Lung (tissue), 12 donors: ENCODE data around the gene ATP6V0A4. TPM values are rescaled to one million over a fixed set of nuclear protein-coding genes. Genes with fewer than 3 reads are reported as not detected.

ENCODE experiments used
- ATAC-seq: fragments of 200-7000 bp; cut with Tn5 transposase; one replicate; pipeline ENCODE4 v1.9.1; 2020; ENCODE audit warnings: moderate number of reproducible peaks; ENCODE audit not compliant: insufficient read depth, low FRiP score
- DNase-seq, 3 donors: peaks; one replicate each; pipeline ENCODE4 v3.0.0-alpha.2; 2013 to 2017
- H3K27ac ChIP-seq, 2 donors: one replicate each; pipeline ENCODE4 v1.5.1; 2013; ENCODE audit warnings: mild to moderate bottlenecking in 2 of 2, moderate library complexity in 2 of 2, control low read depth in 1 of 2, inconsistent platforms in 1 of 2, low read depth in 1 of 2, low read length in 1 of 2
- H3K27me3 ChIP-seq, 3 donors: one replicate each; pipeline ENCODE4 v1.5.1; 2013; ENCODE audit warnings: low read length in 2 of 3; ENCODE audit not compliant: control insufficient read depth in 3 of 3, insufficient read depth in 3 of 3
- H3K36me3 ChIP-seq, 4 donors: one replicate each; pipeline ENCODE4 v1.5.1; 2013; ENCODE audit warnings: low read length in 4 of 4, mild to moderate bottlenecking in 1 of 4, moderate library complexity in 1 of 4; ENCODE audit not compliant: control insufficient read depth in 4 of 4, insufficient read depth in 4 of 4
- H3K4me1 ChIP-seq, 5 donors: one replicate each; pipeline ENCODE4 v1.5.1; 2013; ENCODE audit warnings: low read length in 5 of 5, mild to moderate bottlenecking in 2 of 5, moderate library complexity in 1 of 5; ENCODE audit not compliant: control insufficient read depth in 5 of 5, insufficient read depth in 5 of 5
- H3K4me3 ChIP-seq: one replicate; pipeline ENCODE4 v1.5.1; 2013; ENCODE audit warnings: mild to moderate bottlenecking, control low read depth, moderate library complexity
- H3K9ac ChIP-seq, 2 donors: one replicate each; pipeline ENCODE4 v1.5.1; 2013; ENCODE audit warnings: low read length in 2 of 2, control low read depth in 1 of 2; ENCODE audit not compliant: insufficient read depth in 1 of 2
- H3K9me3 ChIP-seq, 4 donors: one replicate each; pipeline ENCODE4 v1.5.1; 2013; ENCODE audit warnings: low read length in 3 of 4, mild to moderate bottlenecking in 1 of 4, moderate library complexity in 1 of 4; ENCODE audit not compliant: control insufficient read depth in 4 of 4, insufficient read depth in 3 of 4
- WGBS, 2 donors: extraction: QIAGEN DNeasy Blood & Tissue Kit; methylation state at CpG; one replicate each; pipeline ENCODE4 v1.1.7; 2013; 5-methylcytosine and 5-hydroxymethylcytosine counted together
- polyA plus RNA-seq, 2 donors: library from polyadenylated mRNA; stranded (reverse); fragments of 200-250 nt; gene quantifications; one replicate each; pipeline ENCODE4 v1.2.1, GENCODE V29; 2013
- total RNA-seq, 2 donors: library from RNA; depleted of rRNA in 1 of 2; stranded (reverse); fragments of >200 nt in 1 of 2; gene quantifications; one replicate each; pipeline ENCODE4 v1.2.1, GENCODE V29; 2014 to 2021
- TF ChIP-seq, protein P1 (sequence below): IDR thresholded peaks from 2 replicates; pipeline ENCODE4 v1.5.1; 2012; ENCODE audit warnings: mild to moderate bottlenecking; ENCODE audit errors: control extremely low read depth, extremely low read depth
- donor health status: control.
- donor health status: control.
- donor health status: Bipolar disorder and iron deficiency.
- donor health status: healthy.
- donor health status: DM: yes; HTN: yes; CAD: no.

ATP6V0A4 gene
- total and polyA plus RNA-seq, 4 donors, result 0.22 to 1.6 (median 1.2) TPM

DNA sequence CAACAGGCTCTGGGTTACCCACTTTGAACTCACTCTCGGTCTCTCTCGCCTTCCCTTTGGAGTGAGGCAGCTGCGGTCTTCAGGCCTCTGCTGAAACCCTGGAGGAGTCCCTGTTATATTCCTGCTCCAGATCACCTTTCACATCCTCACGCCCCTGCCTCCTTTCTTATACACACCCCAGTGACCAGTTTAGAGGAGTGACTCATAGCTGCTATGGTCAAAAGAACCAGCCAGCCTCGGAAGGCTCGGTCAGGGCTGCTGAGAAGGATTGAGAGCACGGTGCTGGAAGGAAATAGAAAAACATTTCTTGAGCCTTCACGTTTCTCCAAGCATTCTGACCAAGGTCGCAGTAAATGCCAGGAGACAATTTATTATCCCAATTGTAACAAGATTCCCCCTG lies 68.6 kb downstream of the ATP6V0A4 start:
- no peak overlapping the region for H3K9ac ChIP-seq
- H3K4me3 ChIP-seq, result no peak overlapping the region
- 90 to 93% methylated on average over 9 of the region's 9 CpGs for WGBS, 2 donors
- ATAC-seq, result no peak
- no peaks in the 10 kb centered on the region for H3K9me3 ChIP-seq
- DNase-seq, result no peak
- H3K4me1 ChIP-seq, result no peaks in the 10 kb centered on the region
- no peaks in the 10 kb centered on the region for H3K36me3 ChIP-seq
- H3K27me3 ChIP-seq, result no peaks in the 10 kb centered on the region
- no peak overlapping the region for H3K27ac ChIP-seq
- TF ChIP-seq, protein P1, sequence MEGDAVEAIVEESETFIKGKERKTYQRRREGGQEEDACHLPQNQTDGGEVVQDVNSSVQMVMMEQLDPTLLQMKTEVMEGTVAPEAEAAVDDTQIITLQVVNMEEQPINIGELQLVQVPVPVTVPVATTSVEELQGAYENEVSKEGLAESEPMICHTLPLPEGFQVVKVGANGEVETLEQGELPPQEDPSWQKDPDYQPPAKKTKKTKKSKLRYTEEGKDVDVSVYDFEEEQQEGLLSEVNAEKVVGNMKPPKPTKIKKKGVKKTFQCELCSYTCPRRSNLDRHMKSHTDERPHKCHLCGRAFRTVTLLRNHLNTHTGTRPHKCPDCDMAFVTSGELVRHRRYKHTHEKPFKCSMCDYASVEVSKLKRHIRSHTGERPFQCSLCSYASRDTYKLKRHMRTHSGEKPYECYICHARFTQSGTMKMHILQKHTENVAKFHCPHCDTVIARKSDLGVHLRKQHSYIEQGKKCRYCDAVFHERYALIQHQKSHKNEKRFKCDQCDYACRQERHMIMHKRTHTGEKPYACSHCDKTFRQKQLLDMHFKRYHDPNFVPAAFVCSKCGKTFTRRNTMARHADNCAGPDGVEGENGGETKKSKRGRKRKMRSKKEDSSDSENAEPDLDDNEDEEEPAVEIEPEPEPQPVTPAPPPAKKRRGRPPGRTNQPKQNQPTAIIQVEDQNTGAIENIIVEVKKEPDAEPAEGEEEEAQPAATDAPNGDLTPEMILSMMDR, result no peak

DNA sequence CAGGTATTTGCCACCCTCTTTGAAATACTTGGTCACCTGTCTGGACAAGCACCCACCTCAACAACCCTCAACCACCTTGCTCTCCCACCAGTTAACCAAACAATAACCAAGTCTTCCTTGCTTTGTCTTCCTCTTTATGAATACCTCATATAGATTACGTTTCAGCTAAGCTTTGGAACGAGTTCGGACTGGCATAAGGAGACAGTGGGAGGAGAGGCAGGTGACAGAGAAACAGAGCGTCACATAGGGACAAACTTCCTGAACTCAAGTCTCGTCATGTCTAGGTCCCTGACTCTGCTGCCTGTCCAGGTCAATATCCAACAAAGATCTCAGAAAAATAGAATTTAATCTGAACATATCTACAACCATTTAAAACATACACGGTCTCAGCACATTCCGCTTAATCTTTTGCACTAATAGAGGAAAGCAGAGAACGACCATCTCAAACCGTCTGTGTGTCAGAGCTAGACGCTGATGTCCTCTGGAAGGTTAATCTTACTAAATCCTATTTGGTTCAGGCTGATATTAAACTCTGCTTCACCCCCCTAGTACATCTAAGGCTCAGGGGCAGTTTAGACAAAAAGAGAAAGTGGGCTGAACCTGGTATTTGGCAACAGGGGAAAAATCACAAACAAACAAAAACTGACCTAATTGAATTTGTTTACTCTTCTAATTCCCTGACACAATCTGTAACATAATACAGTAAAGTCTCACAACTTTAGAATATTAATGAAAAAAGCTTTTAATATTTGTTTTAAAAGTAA lies 70.5 kb downstream of the ATP6V0A4 start:
- ATAC-seq, result no peak
- no peak overlapping the region for H3K27ac ChIP-seq

DNA sequence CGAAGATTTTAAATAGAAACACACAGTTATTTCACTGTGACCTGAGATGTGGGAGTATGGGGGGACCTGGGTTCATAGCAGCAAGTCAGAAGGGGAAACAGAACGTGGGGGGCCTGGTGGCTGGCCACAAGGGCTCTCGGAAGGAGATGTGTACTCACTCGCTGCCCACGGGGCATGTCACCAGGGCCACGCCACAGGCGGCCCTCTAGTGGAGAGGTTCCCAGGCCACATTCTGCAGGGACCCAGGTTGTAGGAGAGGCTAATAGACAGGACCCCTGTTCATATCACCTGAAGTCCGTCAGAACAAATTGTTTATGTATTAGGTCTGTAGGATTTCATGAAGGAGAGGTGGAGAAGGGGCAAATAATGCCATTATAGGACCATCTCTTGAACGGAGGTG lies 71.7 kb downstream of the ATP6V0A4 start:
- Histone ChIP-seq H3K9ac (no peak overlapping the region), H3K36me3 (no peaks in the 10 kb centered on the region), H3K27ac (no peak overlapping the region), H3K9me3 (no peaks in the 10 kb centered on the region), H3K27me3 (no peaks in the 10 kb centered on the region), H3K4me1 (no peaks in the 10 kb centered on the region), H3K4me3 (no peak overlapping the region)
- DNase-seq (no peak), ATAC-seq (no peak)
- 73 to 84% methylated on average over 9 of the region's 9 CpGs for WGBS, 2 donors
- TF ChIP-seq, protein P1, result no peak

More for the DNA sequence above, 70.5 kb downstream of the ATP6V0A4 start:
- TF ChIP-seq, protein P1, result no peak
- no peak overlapping the region for H3K9ac ChIP-seq
- H3K4me3 ChIP-seq, result no peak overlapping the region
- WGBS, 2 donors, result 84 to 90% methylated on average over 10 of the region's 10 CpGs
- H3K4me1 ChIP-seq, result no peaks in the 10 kb centered on the region
- no peaks in the 10 kb centered on the region for H3K27me3 ChIP-seq
- no peak for DNase-seq
- no peaks in the 10 kb centered on the region for H3K36me3 ChIP-seq
- H3K9me3 ChIP-seq, result no peaks in the 10 kb centered on the region
